OCI-LY3 (cell line): ENCODE results near the gene CD40LG.

ENCODE experiments used
- H2AFZ ChIP-seq: fragments of 200-600, 300-600 bp; shearing (Covaris generic); 2 replicates; pipeline ENCODE4 v1.6.0; 2014; ENCODE audit warnings: antibody characterized with exemption, low read depth, low read length
- H3K27ac ChIP-seq: fragments of 200-600, 300-600 bp; sonication (generic); 2 replicates; pipeline ENCODE4 v1.5.1; 2014; ENCODE audit warnings: mild to moderate bottlenecking, low read length, moderate library complexity, mixed read lengths
- H3K27me3 ChIP-seq: fragments of 200-600, 300-600 bp; sonication (generic); 2 replicates; pipeline ENCODE4 v1.6.1; 2014; ENCODE audit warnings: low read depth, low read length, mixed read lengths
- H3K36me3 ChIP-seq: fragments of 200-600, 300-600 bp; sonication (generic); replicated peaks from 2 replicates; pipeline ENCODE3; 2014; ENCODE audit warnings: low read depth, low read length, mixed read lengths
- H3K4me1 ChIP-seq: fragments of 300-600, 200-600 bp; sonication (generic); 2 replicates; pipeline ENCODE4 v1.6.1; 2014; ENCODE audit warnings: low read length, mixed read lengths
- H3K4me2 ChIP-seq: fragments of 200-600, 300-600 bp; sonication (generic); 2 replicates; pipeline ENCODE4 v1.6.1; 2014; ENCODE audit warnings: low read length, mixed read lengths
- H3K4me3 ChIP-seq: fragments of 300-600, 200-600 bp; sonication (generic); 2 replicates; pipeline ENCODE4 v1.5.1; 2014; ENCODE audit warnings: antibody characterized with exemption, mild to moderate bottlenecking, low read length, moderate library complexity
- H3K79me2 ChIP-seq: fragments of 300-600, 200-600 bp; shearing (Covaris generic); 2 replicates; pipeline ENCODE4 v1.6.1; 2014; ENCODE audit warnings: mild to moderate bottlenecking, low read length, mixed read lengths
- H3K9ac ChIP-seq: fragments of 300-600, 200-600 bp; shearing (Covaris generic); 2 replicates; pipeline ENCODE4 v1.6.0; 2014; ENCODE audit warnings: mild to moderate bottlenecking, low read length, moderate library complexity
- H3K9me3 ChIP-seq: fragments of 200-600, 300-600 bp; shearing (Covaris generic); 2 replicates; pipeline ENCODE4 v1.6.1; 2014; ENCODE audit warnings: low read length, mixed read lengths; ENCODE audit not compliant: insufficient read depth
- H4K20me1 ChIP-seq: fragments of 200-600, 300-600 bp; sonication (generic); 2 replicates; pipeline ENCODE4 v1.6.1; 2016; ENCODE audit warnings: low read length, mixed read lengths; ENCODE audit not compliant: insufficient read depth
- CTCF ChIP-seq: fragments of 200-600, 300-600 bp; sonication (generic); IDR thresholded peaks from 2 replicates; pipeline ENCODE4 v1.5.1; 2014; ENCODE audit warnings: antibody characterized with exemption, low read length, low read depth
- EZH2phosphoT487 ChIP-seq: fragments of 200-600 bp; shearing (Covaris generic); IDR thresholded peaks from 2 replicates; pipeline ENCODE4 v1.6.1; 2018; ENCODE audit warnings: antibody characterized with exemption, mixed run types, low read depth

Gene CD40LG

DNA sequence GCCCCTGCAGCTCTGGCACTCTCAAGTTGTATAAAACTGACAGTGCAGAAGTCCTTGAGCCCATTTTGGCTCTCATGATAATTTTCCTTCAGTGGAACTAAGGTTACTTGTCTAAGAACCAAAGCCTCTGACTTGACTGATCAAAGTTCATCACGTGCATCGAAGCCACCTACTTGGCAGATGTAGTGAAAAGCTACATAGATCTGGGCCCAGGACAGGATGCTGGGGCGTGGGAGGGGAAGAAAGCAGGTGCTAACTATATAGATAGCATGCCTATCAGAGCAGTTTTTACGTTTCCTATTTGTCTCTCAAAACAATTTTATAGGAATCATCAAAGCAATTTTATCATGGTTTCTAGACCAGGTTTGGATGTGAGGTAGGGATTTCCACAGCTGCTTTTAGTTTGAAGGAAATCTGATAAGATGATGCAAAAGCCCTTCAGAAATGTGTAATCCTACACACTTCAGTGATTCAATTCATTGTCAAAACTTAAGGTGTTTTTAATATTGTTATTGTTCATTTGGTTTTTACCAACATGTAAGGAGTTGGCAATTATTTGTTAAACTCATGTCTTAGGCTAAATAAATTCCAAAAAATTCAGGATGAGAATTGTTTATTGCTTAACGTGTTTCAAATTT lies 1.2 kb upstream of the CD40LG start:
- no peaks in the 10 kb centered on the region for H3K79me2 ChIP-seq
- H4K20me1 ChIP-seq = no peaks in the 10 kb centered on the region
- no peaks in the 10 kb centered on the region for H3K36me3 ChIP-seq
- H2AFZ ChIP-seq = no peak overlapping the region
- no peaks in the 10 kb centered on the region for H3K4me1 ChIP-seq
- no peak overlapping the region for H3K4me2 ChIP-seq
- H3K27ac ChIP-seq = no peak overlapping the region
- H3K9ac ChIP-seq = no peak overlapping the region
- no peak overlapping the region for H3K4me3 ChIP-seq
- TF ChIP-seq CTCF (no peak), EZH2phosphoT487 (no peak)
- H3K27me3 ChIP-seq = no peaks in the 10 kb centered on the region
- H3K9me3 ChIP-seq = no peaks in the 10 kb centered on the region

DNA sequence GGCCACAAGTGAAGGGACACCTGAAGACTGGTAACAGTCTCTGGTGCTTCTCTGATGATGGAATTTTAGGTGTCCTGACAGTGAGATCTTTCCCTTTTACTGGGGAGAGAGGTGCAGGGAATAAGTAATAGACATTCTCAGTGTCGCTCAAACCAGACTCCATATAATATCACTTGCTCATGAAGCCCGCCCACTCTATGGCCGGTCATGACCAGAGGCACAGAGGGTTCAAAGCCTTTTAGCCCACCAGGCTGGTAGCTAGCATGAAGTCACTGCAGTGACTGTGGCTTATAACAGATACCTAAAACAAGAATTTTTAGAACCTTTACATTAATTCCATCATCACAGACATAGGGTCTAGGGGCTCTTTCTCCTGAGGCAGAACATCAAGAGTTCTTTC lies 2.9 kb downstream of the CD40LG start:
- Histone ChIP-seq H3K4me3 (no peak overlapping the region), H4K20me1 (no peaks in the 10 kb centered on the region), H3K27me3 (no peaks in the 10 kb centered on the region), H3K79me2 (no peaks in the 10 kb centered on the region), H3K4me2 (no peak overlapping the region), H3K36me3 (no peaks in the 10 kb centered on the region), H3K9ac (no peak overlapping the region), H3K27ac (no peak overlapping the region), H2AFZ (no peak overlapping the region), H3K4me1 (no peaks in the 10 kb centered on the region), H3K9me3 (no peaks in the 10 kb centered on the region)
- no peak for TF ChIP-seq EZH2phosphoT487
- TF ChIP-seq CTCF = no peak

DNA sequence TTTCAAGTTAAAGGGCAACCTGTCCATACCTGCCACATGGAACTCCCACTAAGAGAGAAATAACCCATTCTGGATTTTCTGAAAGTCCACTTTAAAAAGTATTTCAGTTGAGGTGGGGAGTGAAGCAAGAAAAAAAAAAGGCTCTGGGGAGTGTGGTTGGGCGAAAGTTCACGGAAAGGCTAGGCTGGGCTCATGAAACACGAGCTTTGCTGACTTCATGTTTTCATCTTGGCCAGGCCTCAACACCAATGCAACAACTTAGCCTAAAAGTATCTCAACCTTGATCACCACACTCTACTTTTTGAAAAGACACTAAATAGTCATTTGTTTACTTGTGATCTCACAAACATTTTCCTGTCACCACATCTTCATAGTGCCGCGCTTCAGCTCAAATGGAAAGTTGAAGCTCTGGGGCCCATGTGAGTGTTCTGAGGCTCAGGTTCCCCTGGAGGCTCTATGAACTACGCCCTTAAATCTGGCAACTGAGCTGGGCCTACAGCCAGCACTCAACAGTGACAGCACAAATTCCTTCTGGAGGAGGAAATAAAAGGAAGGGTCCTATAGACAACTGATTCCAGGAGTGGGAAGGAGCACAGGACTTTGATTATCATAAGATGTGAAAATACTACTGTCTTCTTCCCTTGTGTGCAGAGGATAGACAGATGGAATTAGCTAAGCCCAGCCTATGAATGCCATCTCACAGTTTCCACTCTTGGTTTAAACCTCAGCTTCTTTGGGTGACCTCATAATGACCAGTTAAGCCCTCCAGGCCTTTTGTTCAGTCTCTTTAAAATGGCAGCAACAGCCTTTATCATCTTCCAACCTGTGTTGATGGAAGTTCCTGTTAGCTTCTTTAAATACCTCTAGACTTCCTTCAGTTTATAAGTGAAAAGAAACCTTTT lies 5.1 kb downstream of the CD40LG start:
- Histone ChIP-seq H3K4me2 (no peak overlapping the region), H3K27ac (no peak overlapping the region), H3K79me2 (no peaks in the 10 kb centered on the region), H2AFZ (no peak overlapping the region), H3K36me3 (no peaks in the 10 kb centered on the region), H3K4me3 (no peak overlapping the region), H3K27me3 (no peaks in the 10 kb centered on the region), H3K4me1 (no peaks in the 10 kb centered on the region), H3K9ac (no peak overlapping the region), H4K20me1 (no peaks in the 10 kb centered on the region), H3K9me3 (no peaks in the 10 kb centered on the region)
- TF ChIP-seq EZH2phosphoT487 = no peak
- TF ChIP-seq CTCF = no peak

- no peak overlapping the region for H3K27ac ChIP-seq
- no peaks in the 10 kb centered on the region for H4K20me1 ChIP-seq
- H2AFZ ChIP-seq = no peak overlapping the region
- no peak overlapping the region for H3K4me3 ChIP-seq
- no peak overlapping the region for H3K9ac ChIP-seq
- no peaks in the 10 kb centered on the region for H3K27me3 ChIP-seq
- no peaks in the 10 kb centered on the region for H3K36me3 ChIP-seq
- no peaks in the 10 kb centered on the region for H3K79me2 ChIP-seq
- TF ChIP-seq CTCF = no peak
- TF ChIP-seq EZH2phosphoT487 = no peak
- no peaks in the 10 kb centered on the region for H3K9me3 ChIP-seq
- H3K4me1 ChIP-seq = peaks cover 9% of the 10 kb centered on the region
- no peak overlapping the region for H3K4me2 ChIP-seq
These were observed 8.5 kb downstream of the CD40LG start for GRCh38 chrX:136656361-136656964.
